KMS-11 (cell line): ENCODE measurements around the gene SLC48A1.

Experiments used
- H2AFZ ChIP-seq: fragments of 200-600 bp; sonication (generic); 2 replicates; pipeline ENCODE4 v1.6.1; 2016; ENCODE audit warnings: antibody characterized with exemption, mixed run types, low read depth
- H3K27ac ChIP-seq: fragments of 200-600 bp; sonication (generic); 2 replicates; pipeline ENCODE4 v1.6.1; 2016; ENCODE audit warnings: mild to moderate bottlenecking, mixed run types
- H3K27me3 ChIP-seq: fragments of 200-600 bp; sonication (generic); 2 replicates; pipeline ENCODE4 v1.6.1; 2017; ENCODE audit warnings: mild to moderate bottlenecking, low read depth, mixed run types, moderate library complexity; ENCODE audit not compliant: insufficient read depth
- H3K36me3 ChIP-seq: fragments of 200-600 bp; sonication (generic); 2 replicates; pipeline ENCODE4 v1.6.1; 2017; ENCODE audit warnings: mild to moderate bottlenecking, mixed run types; ENCODE audit not compliant: insufficient read depth
- H3K4me1 ChIP-seq: fragments of 200-600 bp; sonication (generic); 2 replicates; pipeline ENCODE4 v1.6.1; 2016; ENCODE audit warnings: mild to moderate bottlenecking, low read depth, mixed run types; ENCODE audit not compliant: poor library complexity, severe bottlenecking
- H3K4me2 ChIP-seq: fragments of 200-600 bp; sonication (generic); 2 replicates; pipeline ENCODE4 v1.7.0; 2016; ENCODE audit warnings: mild to moderate bottlenecking, mixed run types
- H3K4me3 ChIP-seq: fragments of 200-600 bp; sonication (generic); IDR thresholded peaks from 2 replicates; pipeline ENCODE4 v1.6.1; 2017; ENCODE audit warnings: low read depth, low read length, mixed read lengths; ENCODE audit not compliant: insufficient read depth
- H3K79me2 ChIP-seq: fragments of 200-600 bp; sonication (generic); 2 replicates; pipeline ENCODE4 v1.6.1; 2016; ENCODE audit warnings: low read depth, mixed run types; ENCODE audit not compliant: insufficient read depth
- H3K9ac ChIP-seq: fragments of 200-600 bp; sonication (generic); 2 replicates; pipeline ENCODE4 v1.6.1; 2016; ENCODE audit warnings: mild to moderate bottlenecking, mixed run types
- H4K20me1 ChIP-seq: fragments of 200-600 bp; sonication (generic); 2 replicates; pipeline ENCODE4 v1.6.1; 2016; ENCODE audit warnings: mild to moderate bottlenecking, mixed run types; ENCODE audit not compliant: insufficient read depth
- TF ChIP-seq, protein P1 (sequence below): fragments of 200-600 bp; sonication (generic); conservative IDR thresholded peaks from 2 replicates; pipeline ENCODE4 v1.6.1; 2017; ENCODE audit warnings: low read depth, mild to moderate bottlenecking, antibody characterized with exemption, low read length, moderate library complexity, mixed read lengths

The SLC48A1 gene

DNA sequence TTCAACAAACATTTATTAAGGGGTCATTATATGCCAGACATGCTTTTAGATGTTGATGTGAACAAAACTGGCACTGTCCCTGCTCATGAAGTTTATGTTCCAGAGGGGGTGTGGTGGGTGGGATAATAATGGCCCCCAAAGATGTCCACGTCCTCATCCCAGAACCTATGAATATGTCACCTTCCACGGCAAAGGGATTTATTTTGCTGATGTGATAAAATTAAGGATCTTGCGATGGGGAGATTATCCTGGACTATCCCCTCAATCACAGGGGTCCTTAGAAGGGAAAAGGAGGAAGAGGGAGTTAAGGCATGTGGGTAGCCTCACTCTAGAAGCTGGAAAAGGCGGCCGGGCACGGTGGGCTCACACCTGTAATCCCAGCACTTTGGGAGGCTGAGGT lies 1.7 kb upstream of the SLC48A1 start:
- Histone ChIP-seq H3K36me3 (no peaks in the 10 kb centered on the region), H2AFZ (no peak overlapping the region), H4K20me1 (no peaks in the 10 kb centered on the region), H3K4me1 (peaks cover 64% of the 10 kb centered on the region), H3K79me2 (peaks cover 6% of the 10 kb centered on the region; the same call in 1 of the 2 replicates), H3K4me3 (no peak overlapping the region), H3K9ac (no peak overlapping the region), H3K27me3 (no peaks in the 10 kb centered on the region), H3K27ac (no peak overlapping the region), H3K4me2 (no peak overlapping the region)
- TF ChIP-seq, protein P1, sequence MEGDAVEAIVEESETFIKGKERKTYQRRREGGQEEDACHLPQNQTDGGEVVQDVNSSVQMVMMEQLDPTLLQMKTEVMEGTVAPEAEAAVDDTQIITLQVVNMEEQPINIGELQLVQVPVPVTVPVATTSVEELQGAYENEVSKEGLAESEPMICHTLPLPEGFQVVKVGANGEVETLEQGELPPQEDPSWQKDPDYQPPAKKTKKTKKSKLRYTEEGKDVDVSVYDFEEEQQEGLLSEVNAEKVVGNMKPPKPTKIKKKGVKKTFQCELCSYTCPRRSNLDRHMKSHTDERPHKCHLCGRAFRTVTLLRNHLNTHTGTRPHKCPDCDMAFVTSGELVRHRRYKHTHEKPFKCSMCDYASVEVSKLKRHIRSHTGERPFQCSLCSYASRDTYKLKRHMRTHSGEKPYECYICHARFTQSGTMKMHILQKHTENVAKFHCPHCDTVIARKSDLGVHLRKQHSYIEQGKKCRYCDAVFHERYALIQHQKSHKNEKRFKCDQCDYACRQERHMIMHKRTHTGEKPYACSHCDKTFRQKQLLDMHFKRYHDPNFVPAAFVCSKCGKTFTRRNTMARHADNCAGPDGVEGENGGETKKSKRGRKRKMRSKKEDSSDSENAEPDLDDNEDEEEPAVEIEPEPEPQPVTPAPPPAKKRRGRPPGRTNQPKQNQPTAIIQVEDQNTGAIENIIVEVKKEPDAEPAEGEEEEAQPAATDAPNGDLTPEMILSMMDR: no peak

DNA sequence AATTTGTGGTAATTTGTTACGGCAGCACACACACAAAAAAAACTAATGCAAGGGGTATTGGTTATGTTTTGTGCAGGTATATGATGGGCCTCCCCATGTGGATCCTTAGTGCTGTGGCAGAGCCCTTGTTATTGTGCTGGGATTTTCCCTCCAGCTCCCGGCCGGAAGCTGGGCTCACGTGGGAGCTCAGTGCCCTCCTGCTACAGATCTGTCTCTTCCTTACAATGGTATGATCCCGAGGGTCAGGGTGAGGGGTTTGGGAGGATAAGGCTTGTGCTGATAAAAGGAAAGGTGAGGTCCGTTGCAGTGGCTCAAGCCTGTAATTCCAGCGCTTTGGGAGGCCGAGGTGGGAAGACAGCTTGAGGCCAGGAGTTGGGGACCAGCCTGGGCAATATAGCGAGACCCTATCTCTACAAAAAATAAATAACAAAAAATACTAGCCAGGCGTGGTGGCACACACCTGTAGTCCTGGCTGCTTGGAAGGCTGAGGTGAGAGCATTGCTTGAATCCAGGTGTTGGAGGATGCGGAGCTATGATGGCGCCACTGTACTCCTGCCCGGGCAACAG lies 861 bp upstream of the SLC48A1 start:
- H2AFZ ChIP-seq: peak overlapping the region; percentile 28; the same call in 1 of the 2 replicates
- peaks cover 6% of the 10 kb centered on the region; the same call in 1 of the 2 replicates for H3K79me2 ChIP-seq
- no peak overlapping the region for H3K9ac ChIP-seq
- H3K4me3 ChIP-seq: no peak overlapping the region
- H4K20me1 ChIP-seq: no peaks in the 10 kb centered on the region
- peaks cover 64% of the 10 kb centered on the region for H3K4me1 ChIP-seq
- H3K27me3 ChIP-seq: no peaks in the 10 kb centered on the region
- TF ChIP-seq, protein P1: no peak
- H3K4me2 ChIP-seq: peak overlapping the region; percentile 50
- H3K36me3 ChIP-seq: no peaks in the 10 kb centered on the region
- no peak overlapping the region for H3K27ac ChIP-seq

DNA sequence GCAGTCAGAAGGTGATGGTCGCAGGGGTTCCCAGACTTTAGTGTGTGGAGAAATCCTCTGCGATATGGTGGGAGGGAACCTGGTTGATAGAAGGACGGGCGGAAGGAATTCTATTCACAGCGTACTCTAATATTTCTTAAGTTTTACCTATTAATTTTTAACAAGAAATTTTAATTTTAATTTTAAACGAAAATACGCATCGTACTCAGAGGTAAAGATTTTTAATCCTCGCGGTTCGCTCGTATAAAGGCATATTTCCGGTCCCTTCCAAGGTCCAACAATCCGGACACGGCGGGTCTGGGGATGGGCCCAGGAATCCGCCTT lies 338 bp upstream of the SLC48A1 start:
- Histone ChIP-seq H3K9ac (no peak overlapping the region), H3K27me3 (no peaks in the 10 kb centered on the region), H3K4me1 (peaks cover 64% of the 10 kb centered on the region), H3K79me2 (peaks cover 6% of the 10 kb centered on the region; the same call in 1 of the 2 replicates), H2AFZ (peak overlapping the region; percentile 28; the same call in 1 of the 2 replicates), H4K20me1 (no peaks in the 10 kb centered on the region), H3K4me3 (no peak overlapping the region), H3K27ac (no peak overlapping the region), H3K36me3 (no peaks in the 10 kb centered on the region), H3K4me2 (peak overlapping the region; percentile 50)
- TF ChIP-seq, protein P1: no peak; the same call in 1 of the 2 replicates

DNA sequence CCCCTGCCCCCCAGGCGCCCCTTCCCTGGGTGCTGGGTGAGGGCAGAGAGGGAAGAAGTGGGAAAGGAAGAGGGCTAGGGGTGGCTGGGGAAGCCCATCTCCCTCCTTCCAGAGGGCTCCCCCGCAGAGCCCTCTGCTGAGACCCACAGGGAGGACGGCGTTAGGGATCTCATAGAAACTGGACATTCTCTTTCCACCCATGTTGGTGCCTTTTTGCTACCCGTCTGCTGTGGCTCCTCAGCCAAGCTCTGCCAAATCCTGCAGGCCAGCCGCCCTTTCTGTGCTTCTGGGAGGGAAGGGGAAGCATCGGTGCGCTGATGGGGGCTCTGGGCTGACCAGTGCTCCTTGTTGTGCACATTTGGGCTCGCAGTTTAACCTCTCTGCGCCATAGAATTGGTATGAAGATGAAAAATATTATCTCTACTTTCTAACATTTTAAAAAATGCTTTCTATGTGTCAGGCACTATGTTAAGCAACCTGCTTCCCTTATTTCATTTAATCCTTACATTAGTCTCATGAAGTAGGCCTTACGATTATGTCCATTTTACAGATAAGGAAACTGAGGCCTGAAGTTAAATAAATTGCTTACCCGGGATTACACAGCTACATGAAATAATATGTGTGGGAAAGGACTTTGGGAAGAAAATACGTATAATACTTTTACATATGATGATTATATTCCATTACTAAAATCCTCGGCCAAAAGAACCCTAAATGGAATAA lies 981 bp downstream of the SLC48A1 start:
- peak overlapping the region; percentile 76 for H3K4me2 ChIP-seq
- H4K20me1 ChIP-seq: no peaks in the 10 kb centered on the region
- no peaks in the 10 kb centered on the region for H3K36me3 ChIP-seq
- peak overlapping the region; percentile 55 for H2AFZ ChIP-seq
- H3K9ac ChIP-seq: peak overlapping the region; percentile 63; the same call in 1 of the 2 replicates
- H3K27ac ChIP-seq: peak overlapping the region; percentile 57; the same call in 1 of the 2 replicates
- TF ChIP-seq, protein P1: no peak
- H3K4me3 ChIP-seq: no peak overlapping the region
- peaks cover 72% of the 10 kb centered on the region for H3K4me1 ChIP-seq
- H3K79me2 ChIP-seq: peaks cover 6% of the 10 kb centered on the region; the same call in 1 of the 2 replicates
- no peaks in the 10 kb centered on the region for H3K27me3 ChIP-seq
